WTC11 (cell line): ENCODE data around the gene MLLT1. TPM values are rescaled to one million over a fixed set of nuclear protein-coding genes. Genes with fewer than 3 reads are reported as not detected.

ENCODE experiments used
- ATAC-seq: fragments of 200-7000 bp; cut with Tn5 transposase; 2 replicates; pipeline ENCODE4 v1.10.0; 2021; ENCODE audit warnings: mild to moderate bottlenecking, moderate library complexity
- CTCF ChIA-PET: fragments of 300-600 bp; sonication (Branson Sonifier 250); formaldehyde crosslinking; loops from one replicate; lab custom pipeline; 2021; ENCODE audit warnings: antibody characterized with exemption; lab: Charles Lee
- POLR2A ChIA-PET: fragments of 350-600 bp; sonication (Branson Sonifier 250); formaldehyde crosslinking; loops from one replicate; lab custom pipeline; 2021; ENCODE audit warnings: antibody characterized with exemption; lab: Charles Lee
- DNase-seq: peaks from one replicate; pipeline ENCODE4 v3.0.0; 2021; ENCODE audit warnings: low spot score
- H3K27ac Mint-ChIP-seq: 2 replicates; pipeline ENCODE4 v1.8.0; 2021; ENCODE audit warnings: mixed read lengths
- H3K27me3 Mint-ChIP-seq: 2 replicates; pipeline ENCODE4 v1.8.0; 2021; ENCODE audit warnings: low read depth, mild to moderate bottlenecking, moderate library complexity, mixed read lengths
- H3K36me3 Mint-ChIP-seq: 2 replicates; pipeline ENCODE4 v1.8.0; 2021; ENCODE audit warnings: mixed read lengths
- H3K4me1 Mint-ChIP-seq: 2 replicates; pipeline ENCODE4 v1.8.0; 2022; ENCODE audit warnings: mixed read lengths
- H3K4me3 Mint-ChIP-seq: 2 replicates; pipeline ENCODE4 v1.8.0; 2021; ENCODE audit warnings: mild to moderate bottlenecking, moderate library complexity, mixed read lengths
- H3K9me3 Mint-ChIP-seq: 2 replicates; pipeline ENCODE4 v1.8.0; 2021; ENCODE audit warnings: mixed read lengths
- ATF3 ChIP-seq: sonication (generic); formaldehyde crosslinking; conservative IDR thresholded peaks from 2 replicates; pipeline ENCODE4 v1.8.1; 2022; ENCODE audit warnings: mild to moderate bottlenecking, missing genetic modification reagents
- CREB1 ChIP-seq: sonication (generic); formaldehyde crosslinking; IDR thresholded peaks from 2 replicates; pipeline ENCODE4 v1.8.0; 2023; ENCODE audit warnings: mild to moderate bottlenecking, missing genetic modification reagents
- E2F5 ChIP-seq: sonication (generic); formaldehyde crosslinking; IDR thresholded peaks from 2 replicates; pipeline ENCODE4 v1.8.1; 2022; ENCODE audit warnings: mild to moderate bottlenecking, moderate library complexity, missing genetic modification reagents
- IRF2 ChIP-seq: sonication (generic); formaldehyde crosslinking; IDR thresholded peaks from 2 replicates; pipeline ENCODE4 v1.8.0; 2022; ENCODE audit warnings: low read depth, missing genetic modification reagents, borderline replicate concordance
- JAZF1 ChIP-seq: fragments of 250-450 bp; sonication (Bioruptor Pico); IDR thresholded peaks from 2 replicates; pipeline ENCODE4 v1.9.0; 2021; ENCODE audit warnings: moderate library complexity, mild to moderate bottlenecking, inconsistent platforms
- MAX ChIP-seq: sonication (generic); formaldehyde crosslinking; IDR thresholded peaks from 2 replicates; pipeline ENCODE4 v1.8.0; 2022; ENCODE audit warnings: mild to moderate bottlenecking, missing genetic modification reagents
- NFE2L1 ChIP-seq: sonication (generic); formaldehyde crosslinking; IDR thresholded peaks from 2 replicates; pipeline ENCODE4 v1.8.1; 2023; ENCODE audit warnings: missing genetic modification reagents
- RORB ChIP-seq: fragments of 250-450 bp; sonication (Bioruptor Pico); IDR thresholded peaks from 2 replicates; pipeline ENCODE4 v1.9.0; 2021; ENCODE audit warnings: mild to moderate bottlenecking
- TEAD1 ChIP-seq: sonication (generic); formaldehyde crosslinking; IDR thresholded peaks from 2 replicates; pipeline ENCODE4 v1.8.0; 2022; ENCODE audit warnings: mild to moderate bottlenecking, missing genetic modification reagents
- ZNF396 ChIP-seq: fragments of 250-450 bp; sonication (Bioruptor Pico); IDR thresholded peaks from 2 replicates; pipeline ENCODE4 v1.8.0; 2021; ENCODE audit warnings: mild to moderate bottlenecking, moderate library complexity, borderline replicate concordance
- ZNF416 ChIP-seq: fragments of 250-450 bp; sonication (Bioruptor Pico); IDR thresholded peaks from 2 replicates; pipeline ENCODE4 v1.9.0; 2021; ENCODE audit warnings: mild to moderate bottlenecking, inconsistent platforms
- ZNF532 ChIP-seq: fragments of 250-450 bp; sonication (Bioruptor Pico); IDR thresholded peaks from 2 replicates; pipeline ENCODE4 v1.9.0; 2021; ENCODE audit warnings: mild to moderate bottlenecking, borderline replicate concordance
- ZNF671 ChIP-seq: fragments of 250-450 bp; sonication (Bioruptor Pico); IDR thresholded peaks from 2 replicates; pipeline ENCODE4 v1.8.0; 2021; ENCODE audit warnings: mild to moderate bottlenecking
- total RNA-seq: library from RNA; stranded (reverse); gene quantifications from 3 replicates; pipeline ENCODE4 v1.2.3, GENCODE V29; 2021
- TF ChIP-seq, protein P1 (sequence below): sonication (generic); formaldehyde crosslinking; IDR thresholded peaks from 2 replicates; pipeline ENCODE4 v1.8.1; 2023; ENCODE audit warnings: mild to moderate bottlenecking, moderate library complexity, missing genetic modification reagents
- TF ChIP-seq, protein P2 (sequence below): sonication (generic); formaldehyde crosslinking; IDR thresholded peaks from 2 replicates; pipeline ENCODE4 v1.8.0; 2022; ENCODE audit warnings: missing genetic modification reagents
- TF ChIP-seq, protein P3 (sequence below): sonication (generic); formaldehyde crosslinking; IDR thresholded peaks from 2 replicates; pipeline ENCODE4 v1.8.1; 2023; ENCODE audit warnings: mild to moderate bottlenecking, missing genetic modification reagents, borderline replicate concordance
- TF ChIP-seq, protein P4 (sequence below): fragments of 250-450 bp; sonication (Bioruptor Pico); IDR thresholded peaks from 2 replicates; pipeline ENCODE4 v1.9.0; 2021; ENCODE audit warnings: mild to moderate bottlenecking
- TF ChIP-seq, protein P5 (sequence below): fragments of 250-450 bp; sonication (Bioruptor Pico); IDR thresholded peaks from 2 replicates; pipeline ENCODE4 v1.9.0; 2021; ENCODE audit warnings: moderate library complexity, mild to moderate bottlenecking, inconsistent platforms, borderline replicate concordance

The MLLT1 gene
- total RNA-seq, 1 experiment from 2014 or later: 58.2 TPM

DNA sequence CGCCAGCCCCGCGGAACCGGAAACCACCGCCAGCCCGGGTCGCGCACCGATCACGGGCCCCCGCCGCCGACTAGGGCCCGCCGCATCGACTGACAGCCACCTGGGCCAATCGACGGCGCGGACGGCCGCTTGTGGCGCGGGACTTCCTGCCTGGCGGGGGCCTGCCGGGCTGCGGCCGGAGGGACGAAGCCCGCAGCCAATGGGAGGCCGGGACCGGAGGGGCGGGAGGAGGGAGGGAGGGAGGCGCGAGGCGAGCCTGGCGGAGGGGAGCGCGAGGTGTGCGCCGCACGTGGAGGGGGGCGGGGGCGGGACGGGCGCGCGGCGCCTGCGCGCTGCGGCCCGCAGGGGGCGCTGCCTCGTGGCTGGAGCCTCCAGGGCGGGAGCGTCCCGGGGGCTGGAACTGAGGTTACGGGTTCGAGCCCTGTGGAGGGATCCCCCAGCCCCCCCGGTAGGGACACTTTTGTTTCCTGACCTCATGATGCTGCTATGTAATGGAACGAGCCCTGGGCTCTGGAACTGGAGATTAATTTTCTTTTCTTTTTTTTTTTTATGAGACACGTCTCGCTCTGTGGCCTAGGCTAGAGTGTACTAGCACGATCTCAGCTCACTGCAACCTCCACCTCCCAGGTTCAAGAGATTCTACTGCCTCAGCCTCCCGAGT is at the start of gene MLLT1 (continued):
- TF ChIP-seq, protein P1, sequence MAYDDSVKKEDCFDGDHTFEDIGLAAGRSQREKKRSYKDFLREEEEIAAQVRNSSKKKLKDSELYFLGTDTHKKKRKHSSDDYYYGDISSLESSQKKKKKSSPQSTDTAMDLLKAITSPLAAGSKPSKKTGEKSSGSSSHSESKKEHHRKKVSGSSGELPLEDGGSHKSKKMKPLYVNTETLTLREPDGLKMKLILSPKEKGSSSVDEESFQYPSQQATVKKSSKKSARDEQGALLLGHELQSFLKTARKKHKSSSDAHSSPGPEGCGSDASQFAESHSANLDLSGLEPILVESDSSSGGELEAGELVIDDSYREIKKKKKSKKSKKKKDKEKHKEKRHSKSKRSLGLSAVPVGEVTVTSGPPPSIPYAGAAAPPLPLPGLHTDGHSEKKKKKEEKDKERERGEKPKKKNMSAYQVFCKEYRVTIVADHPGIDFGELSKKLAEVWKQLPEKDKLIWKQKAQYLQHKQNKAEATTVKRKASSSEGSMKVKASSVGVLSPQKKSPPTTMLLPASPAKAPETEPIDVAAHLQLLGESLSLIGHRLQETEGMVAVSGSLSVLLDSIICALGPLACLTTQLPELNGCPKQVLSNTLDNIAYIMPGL (CRISPR knock-in tag): no peak
- TF ChIP-seq E2F5 (CRISPR knock-in tag): peak; percentile 41; the same call in 1 of the 2 replicates
- TF ChIP-seq ATF3 (CRISPR knock-in tag): no peak
- TF ChIP-seq, protein P2, sequence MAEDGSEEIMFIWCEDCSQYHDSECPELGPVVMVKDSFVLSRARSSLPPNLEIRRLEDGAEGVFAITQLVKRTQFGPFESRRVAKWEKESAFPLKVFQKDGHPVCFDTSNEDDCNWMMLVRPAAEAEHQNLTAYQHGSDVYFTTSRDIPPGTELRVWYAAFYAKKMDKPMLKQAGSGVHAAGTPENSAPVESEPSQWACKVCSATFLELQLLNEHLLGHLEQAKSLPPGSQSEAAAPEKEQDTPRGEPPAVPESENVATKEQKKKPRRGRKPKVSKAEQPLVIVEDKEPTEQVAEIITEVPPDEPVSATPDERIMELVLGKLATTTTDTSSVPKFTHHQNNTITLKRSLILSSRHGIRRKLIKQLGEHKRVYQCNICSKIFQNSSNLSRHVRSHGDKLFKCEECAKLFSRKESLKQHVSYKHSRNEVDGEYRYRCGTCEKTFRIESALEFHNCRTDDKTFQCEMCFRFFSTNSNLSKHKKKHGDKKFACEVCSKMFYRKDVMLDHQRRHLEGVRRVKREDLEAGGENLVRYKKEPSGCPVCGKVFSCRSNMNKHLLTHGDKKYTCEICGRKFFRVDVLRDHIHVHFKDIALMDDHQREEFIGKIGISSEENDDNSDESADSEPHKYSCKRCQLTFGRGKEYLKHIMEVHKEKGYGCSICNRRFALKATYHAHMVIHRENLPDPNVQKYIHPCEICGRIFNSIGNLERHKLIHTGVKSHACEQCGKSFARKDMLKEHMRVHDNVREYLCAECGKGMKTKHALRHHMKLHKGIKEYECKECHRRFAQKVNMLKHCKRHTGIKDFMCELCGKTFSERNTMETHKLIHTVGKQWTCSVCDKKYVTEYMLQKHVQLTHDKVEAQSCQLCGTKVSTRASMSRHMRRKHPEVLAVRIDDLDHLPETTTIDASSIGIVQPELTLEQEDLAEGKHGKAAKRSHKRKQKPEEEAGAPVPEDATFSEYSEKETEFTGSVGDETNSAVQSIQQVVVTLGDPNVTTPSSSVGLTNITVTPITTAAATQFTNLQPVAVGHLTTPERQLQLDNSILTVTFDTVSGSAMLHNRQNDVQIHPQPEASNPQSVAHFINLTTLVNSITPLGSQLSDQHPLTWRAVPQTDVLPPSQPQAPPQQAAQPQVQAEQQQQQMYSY (CRISPR knock-in tag): no peak
- peak; percentile 33; the same call in 1 of the 2 replicates for TF ChIP-seq NFE2L1 (CRISPR knock-in tag)
- no peak for TF ChIP-seq RORB (CRISPR knock-in tag)
- TF ChIP-seq, protein P3, sequence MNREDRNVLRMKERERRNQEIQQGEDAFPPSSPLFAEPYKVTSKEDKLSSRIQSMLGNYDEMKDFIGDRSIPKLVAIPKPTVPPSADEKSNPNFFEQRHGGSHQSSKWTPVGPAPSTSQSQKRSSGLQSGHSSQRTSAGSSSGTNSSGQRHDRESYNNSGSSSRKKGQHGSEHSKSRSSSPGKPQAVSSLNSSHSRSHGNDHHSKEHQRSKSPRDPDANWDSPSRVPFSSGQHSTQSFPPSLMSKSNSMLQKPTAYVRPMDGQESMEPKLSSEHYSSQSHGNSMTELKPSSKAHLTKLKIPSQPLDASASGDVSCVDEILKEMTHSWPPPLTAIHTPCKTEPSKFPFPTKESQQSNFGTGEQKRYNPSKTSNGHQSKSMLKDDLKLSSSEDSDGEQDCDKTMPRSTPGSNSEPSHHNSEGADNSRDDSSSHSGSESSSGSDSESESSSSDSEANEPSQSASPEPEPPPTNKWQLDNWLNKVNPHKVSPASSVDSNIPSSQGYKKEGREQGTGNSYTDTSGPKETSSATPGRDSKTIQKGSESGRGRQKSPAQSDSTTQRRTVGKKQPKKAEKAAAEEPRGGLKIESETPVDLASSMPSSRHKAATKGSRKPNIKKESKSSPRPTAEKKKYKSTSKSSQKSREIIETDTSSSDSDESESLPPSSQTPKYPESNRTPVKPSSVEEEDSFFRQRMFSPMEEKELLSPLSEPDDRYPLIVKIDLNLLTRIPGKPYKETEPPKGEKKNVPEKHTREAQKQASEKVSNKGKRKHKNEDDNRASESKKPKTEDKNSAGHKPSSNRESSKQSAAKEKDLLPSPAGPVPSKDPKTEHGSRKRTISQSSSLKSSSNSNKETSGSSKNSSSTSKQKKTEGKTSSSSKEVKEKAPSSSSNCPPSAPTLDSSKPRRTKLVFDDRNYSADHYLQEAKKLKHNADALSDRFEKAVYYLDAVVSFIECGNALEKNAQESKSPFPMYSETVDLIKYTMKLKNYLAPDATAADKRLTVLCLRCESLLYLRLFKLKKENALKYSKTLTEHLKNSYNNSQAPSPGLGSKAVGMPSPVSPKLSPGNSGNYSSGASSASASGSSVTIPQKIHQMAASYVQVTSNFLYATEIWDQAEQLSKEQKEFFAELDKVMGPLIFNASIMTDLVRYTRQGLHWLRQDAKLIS (CRISPR knock-in tag): peak; percentile 51; the same call in 1 of the 2 replicates
- TF ChIP-seq, protein P4, sequence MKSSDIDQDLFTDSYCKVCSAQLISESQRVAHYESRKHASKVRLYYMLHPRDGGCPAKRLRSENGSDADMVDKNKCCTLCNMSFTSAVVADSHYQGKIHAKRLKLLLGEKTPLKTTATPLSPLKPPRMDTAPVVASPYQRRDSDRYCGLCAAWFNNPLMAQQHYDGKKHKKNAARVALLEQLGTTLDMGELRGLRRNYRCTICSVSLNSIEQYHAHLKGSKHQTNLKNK (CRISPR knock-in tag): no peak
- no peak for TF ChIP-seq ZNF416 (CRISPR knock-in tag)
- TF ChIP-seq MAX: peak; percentile 85

DNA sequence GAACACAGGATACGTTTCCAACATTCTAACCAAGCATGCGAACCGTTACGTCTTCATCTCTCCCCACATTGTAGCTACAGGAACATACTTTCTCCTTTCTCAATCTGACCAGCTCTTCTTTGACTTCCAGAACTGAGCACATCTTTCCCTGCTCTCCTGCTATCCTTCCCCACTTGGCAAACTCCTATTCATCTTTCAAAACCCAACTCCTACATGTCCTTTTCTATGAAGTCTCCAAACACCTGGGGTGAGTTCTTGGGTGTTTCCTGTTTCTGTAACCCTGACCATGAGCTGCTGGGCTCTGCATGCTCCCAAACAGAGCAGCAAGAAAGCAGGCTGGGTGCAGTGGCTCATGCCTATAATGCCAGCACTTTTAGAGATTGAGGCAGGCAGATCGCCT is 47.0 kb upstream of the MLLT1 start:
- Mint-ChIP-seq H3K27ac (no peak overlapping the region), H3K9me3 (peaks cover 23% of the 10 kb centered on the region), H3K36me3 (peaks cover 5% of the 10 kb centered on the region; the same call in 1 of the 2 replicates), H3K4me3 (no peak overlapping the region), H3K27me3 (peaks cover 10% of the 10 kb centered on the region), H3K4me1 (no peaks in the 10 kb centered on the region)
- no peak for DNase-seq
- ChIA-PET POLR2A (no interaction called here), CTCF (interaction anchor here (0.6 to 2.2 kb wide), 2 partner anchors 10 to 14 kb away, joined by 3 to 8 read pairs; no protein-coding TSS in a partner anchor)
- ATAC-seq: no peak
- no peak for TF ChIP-seq TEAD1 (CRISPR knock-in tag)
- no peak for TF ChIP-seq IRF2
- TF ChIP-seq ATF3 (CRISPR knock-in tag): no peak
- TF ChIP-seq ZNF671 (CRISPR knock-in tag): no peak
- TF ChIP-seq RORB (CRISPR knock-in tag): no peak
- no peak for TF ChIP-seq ZNF532 (CRISPR knock-in tag)
- no peak for TF ChIP-seq JAZF1 (CRISPR knock-in tag)
- TF ChIP-seq, protein P5, sequence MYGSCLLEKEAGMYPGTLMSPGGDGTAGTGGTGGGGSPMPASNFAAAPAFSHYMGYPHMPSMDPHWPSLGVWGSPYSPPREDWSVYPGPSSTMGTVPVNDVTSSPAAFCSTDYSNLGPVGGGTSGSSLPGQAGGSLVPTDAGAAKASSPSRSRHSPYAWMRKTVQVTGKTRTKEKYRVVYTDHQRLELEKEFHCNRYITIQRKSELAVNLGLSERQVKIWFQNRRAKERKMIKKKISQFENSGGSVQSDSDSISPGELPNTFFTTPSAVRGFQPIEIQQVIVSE (CRISPR knock-in tag): no peak
- TF ChIP-seq CREB1 (CRISPR knock-in tag): no peak
- TF ChIP-seq ZNF396 (CRISPR knock-in tag): no peak
